Endothelial cell of umbilical vein (primary cell): ENCODE results near the gene KIAA0232.

Experiments used
- EZH2 ChIP-seq: IDR thresholded peaks from 2 replicates; pipeline ENCODE4 v1.6.1; 2012; ENCODE audit warnings: borderline replicate concordance, low read depth, mild to moderate bottlenecking, moderate library complexity, low read length, inconsistent platforms; ENCODE audit not compliant: severe bottlenecking
- GATA2 ChIP-seq: IDR thresholded peaks from 2 replicates; pipeline ENCODE4 v1.7.0; 2011; ENCODE audit warnings: low read depth, mild to moderate bottlenecking, moderate library complexity, mixed read lengths, low read length; ENCODE audit not compliant: insufficient read length, insufficient read depth
- POLR2A ChIP-seq: IDR thresholded peaks from 2 replicates; pipeline ENCODE4 v1.6.1; 2012; ENCODE audit warnings: low read depth, mild to moderate bottlenecking, control low read depth, low read length
- TF ChIP-seq, protein P1 (sequence below), 2 donors: IDR thresholded peaks; 1 replicate in 1 of 2; 2 replicates in 1 of 2; pipeline ENCODE4 v1.5.1; 2011; ENCODE audit warnings: low read length in 2 of 2, mild to moderate bottlenecking in 2 of 2, moderate library complexity in 2 of 2, control low read depth in 1 of 2, inconsistent platforms in 1 of 2, low read depth in 1 of 2; ENCODE audit not compliant: insufficient read depth in 1 of 2; ENCODE audit errors: extremely low read depth in 1 of 2
- TF ChIP-seq, protein P2 (sequence below): IDR thresholded peaks from 2 replicates; pipeline ENCODE4 v1.6.1; 2011; ENCODE audit not compliant: insufficient read depth, insufficient read length

DNA sequence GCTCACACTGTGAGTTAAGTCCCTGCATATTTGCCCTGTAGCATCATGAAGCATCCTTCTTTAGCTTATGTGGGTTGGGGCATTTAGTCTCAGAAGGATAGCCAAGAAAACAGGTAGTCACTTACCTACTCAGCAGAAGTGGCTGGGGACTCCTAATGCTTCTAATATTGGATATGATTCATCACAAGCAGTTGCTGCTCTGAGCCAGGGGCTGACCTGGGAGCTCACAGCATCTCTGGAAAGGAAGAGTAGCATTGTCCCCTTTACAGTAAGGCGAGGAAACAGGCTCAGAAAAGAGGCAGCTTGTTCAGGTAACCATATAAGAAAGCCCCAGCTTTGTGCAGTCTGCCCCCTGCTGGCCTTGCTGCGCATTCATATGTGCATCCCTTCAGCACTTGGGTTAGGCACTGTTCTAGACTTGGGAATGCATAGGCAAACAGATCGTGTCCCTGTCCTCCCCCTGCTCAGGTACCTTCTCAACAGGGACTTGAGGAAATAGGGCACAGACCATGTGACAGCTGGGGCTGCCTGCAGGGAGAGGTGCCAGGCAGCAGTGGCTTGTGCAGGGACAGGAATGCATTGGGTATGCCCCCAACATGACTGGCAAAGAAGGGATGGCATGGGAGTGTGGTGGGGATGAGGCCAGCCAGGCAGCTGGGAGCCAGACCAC is 91.4 kb downstream of the KIAA0232 start:
- TF ChIP-seq, protein P1, sequence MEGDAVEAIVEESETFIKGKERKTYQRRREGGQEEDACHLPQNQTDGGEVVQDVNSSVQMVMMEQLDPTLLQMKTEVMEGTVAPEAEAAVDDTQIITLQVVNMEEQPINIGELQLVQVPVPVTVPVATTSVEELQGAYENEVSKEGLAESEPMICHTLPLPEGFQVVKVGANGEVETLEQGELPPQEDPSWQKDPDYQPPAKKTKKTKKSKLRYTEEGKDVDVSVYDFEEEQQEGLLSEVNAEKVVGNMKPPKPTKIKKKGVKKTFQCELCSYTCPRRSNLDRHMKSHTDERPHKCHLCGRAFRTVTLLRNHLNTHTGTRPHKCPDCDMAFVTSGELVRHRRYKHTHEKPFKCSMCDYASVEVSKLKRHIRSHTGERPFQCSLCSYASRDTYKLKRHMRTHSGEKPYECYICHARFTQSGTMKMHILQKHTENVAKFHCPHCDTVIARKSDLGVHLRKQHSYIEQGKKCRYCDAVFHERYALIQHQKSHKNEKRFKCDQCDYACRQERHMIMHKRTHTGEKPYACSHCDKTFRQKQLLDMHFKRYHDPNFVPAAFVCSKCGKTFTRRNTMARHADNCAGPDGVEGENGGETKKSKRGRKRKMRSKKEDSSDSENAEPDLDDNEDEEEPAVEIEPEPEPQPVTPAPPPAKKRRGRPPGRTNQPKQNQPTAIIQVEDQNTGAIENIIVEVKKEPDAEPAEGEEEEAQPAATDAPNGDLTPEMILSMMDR (IDR thresholded peaks at IDR 0.05; ENCODE audit: extremely low read depth in 1 of 2, insufficient read depth in 1 of 2, low read depth in 1 of 2, low read length in 2 of 2) = peak; percentile 83 to 88
- TF ChIP-seq POLR2A (no peak), GATA2 (no peak), EZH2 (no peak)
- TF ChIP-seq, protein P2, sequence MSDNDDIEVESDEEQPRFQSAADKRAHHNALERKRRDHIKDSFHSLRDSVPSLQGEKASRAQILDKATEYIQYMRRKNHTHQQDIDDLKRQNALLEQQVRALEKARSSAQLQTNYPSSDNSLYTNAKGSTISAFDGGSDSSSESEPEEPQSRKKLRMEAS = no peak
